Sciatic nerve (tissue), 2 donors: ENCODE results near the gene OAS1. TPM values are rescaled to one million over a fixed set of nuclear protein-coding genes. Genes with fewer than 3 reads are reported as not detected.
A peak's percentile ranks its signal among the peaks of the same experiment; 100 is the strongest.

Experiments used
- ATAC-seq: fragments of 200-7000 bp; cut with Tn5 transposase; one replicate; pipeline ENCODE4 v1.9.1; 2020; ENCODE audit warnings: mild to moderate bottlenecking, moderate library complexity
- DNase-seq: peaks from one replicate; pipeline ENCODE4 v3.0.0-alpha.2; 2020; ENCODE audit warnings: low spot score
- intact Hi-C: fragments of 100-400 bp; cut with DNase I; formaldehyde crosslinking; loops from one replicate; pipeline ENCODE4 v1.14.2; 2022
- total RNA-seq: library from RNA; stranded (reverse); fragmentation: NEBNext Ultra II Directional; extraction: Animal tissue kit (Norgen Biotek cat#: 25700); gene quantifications from one replicate; pipeline ENCODE4 v1.2.1, GENCODE V29; 2021
- donor health status: DM: no; HTN: no; CAD: no.
- donor health status: DM: no; HTN: no; CAD: no.

Gene OAS1
- 19.3 TPM for total RNA-seq

DNA sequence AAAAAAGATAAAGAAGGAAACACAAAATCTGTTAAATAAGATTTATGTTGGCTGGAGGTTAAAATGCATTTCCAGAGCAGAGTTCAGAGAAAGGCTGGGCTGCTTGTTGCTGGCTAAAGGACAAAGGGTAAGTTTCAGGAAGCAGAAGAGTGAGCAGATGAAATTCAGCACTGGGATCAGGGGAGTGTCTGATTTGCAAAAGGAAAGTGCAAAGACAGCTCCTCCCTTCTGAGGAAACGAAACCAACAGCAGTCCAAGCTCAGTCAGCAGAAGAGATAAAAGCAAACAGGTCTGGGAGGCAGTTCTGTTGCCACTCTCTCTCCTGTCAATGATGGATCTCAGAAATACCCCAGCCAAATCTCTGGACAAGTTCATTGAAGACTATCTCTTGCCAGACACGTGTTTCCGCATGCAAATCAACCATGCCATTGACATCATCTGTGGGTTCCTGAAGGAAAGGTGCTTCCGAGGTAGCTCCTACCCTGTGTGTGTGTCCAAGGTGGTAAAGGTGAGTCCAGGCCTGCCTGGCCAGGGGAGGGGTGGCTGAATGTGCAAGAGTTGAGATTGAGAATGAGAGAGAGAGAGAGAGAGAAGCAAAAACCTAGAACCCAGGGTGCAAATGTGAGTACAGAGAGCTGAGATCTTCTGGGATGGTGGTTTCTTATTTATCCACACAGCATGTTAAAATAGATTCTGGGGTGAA lies at the start of gene OAS1:
Gene OAS1, plus strand, starts transcription at position 251 of the 703 bp plus-strand sequence. Its CDS starts 78 bp downstream, at position 329.
- intact Hi-C loops: no loop called here
- DNase-seq (no peak), ATAC-seq (peak; percentile 94)

DNA sequence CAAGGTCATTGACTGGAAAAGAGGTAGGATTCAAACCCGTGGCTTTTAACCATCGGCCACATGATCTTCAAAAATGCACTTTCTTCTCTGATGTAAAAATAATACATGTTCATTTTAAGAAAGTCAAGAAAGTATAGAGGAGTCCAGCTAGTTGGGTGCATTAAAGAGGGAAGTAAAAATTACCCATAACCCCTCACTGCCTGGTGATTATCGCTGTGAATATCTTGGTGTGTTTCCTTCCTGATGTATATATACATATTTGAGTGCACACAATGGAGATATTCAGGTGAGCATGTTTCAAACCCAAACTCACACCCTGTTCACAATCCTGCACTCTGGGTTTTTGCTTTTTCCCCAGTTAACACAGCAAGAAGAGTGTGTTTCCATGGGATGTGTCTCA lies 47.5 kb upstream of the OAS1 start:
- ATAC-seq: no peak
- intact Hi-C loops: no loop called here
- DNase-seq: no peak

DNA sequence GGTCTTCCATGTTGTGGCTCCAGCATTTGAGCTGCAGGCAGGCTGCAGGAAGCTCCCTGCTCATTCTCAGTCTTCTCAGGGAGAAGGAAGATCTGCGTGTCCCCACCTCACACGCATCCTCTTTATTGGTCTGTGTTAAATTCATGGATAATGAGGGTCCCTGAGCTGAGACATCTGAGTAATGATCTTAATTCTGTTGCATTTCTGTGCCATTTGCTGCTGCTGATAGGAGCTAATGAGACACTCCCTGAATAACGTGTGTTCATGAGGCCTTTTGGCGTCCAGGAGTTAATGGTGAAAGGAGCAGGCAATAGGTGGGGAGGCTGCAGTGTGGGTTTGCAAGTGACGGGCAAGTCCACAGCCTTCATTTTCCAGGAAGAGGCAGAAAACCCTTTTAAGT lies 46.6 kb upstream of the OAS1 start:
- intact Hi-C loops: no loop called here
- ATAC-seq (no peak), DNase-seq (no peak)

DNA sequence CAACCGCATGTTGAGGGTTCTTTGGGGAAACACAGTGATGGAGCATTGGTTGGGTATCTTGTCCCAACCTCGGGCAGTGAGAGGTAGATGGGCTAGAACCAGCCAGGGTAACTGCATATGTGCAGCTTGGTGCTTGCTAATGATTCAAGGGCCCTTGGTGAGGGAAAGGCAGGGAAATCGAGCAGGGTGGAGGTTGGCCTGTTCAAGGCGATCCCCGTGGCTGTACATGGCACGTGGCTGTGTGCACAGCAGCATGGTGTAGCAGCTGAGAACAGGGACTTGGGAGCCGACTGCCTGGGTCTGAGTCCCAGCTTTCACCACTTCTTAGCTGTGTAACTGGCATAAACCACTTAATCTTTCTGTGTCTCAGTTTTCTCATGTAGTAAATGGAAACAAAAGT lies 45.5 kb upstream of the OAS1 start:
- intact Hi-C loops: no loop called here
- ATAC-seq (no peak), DNase-seq (no peak)

DNA sequence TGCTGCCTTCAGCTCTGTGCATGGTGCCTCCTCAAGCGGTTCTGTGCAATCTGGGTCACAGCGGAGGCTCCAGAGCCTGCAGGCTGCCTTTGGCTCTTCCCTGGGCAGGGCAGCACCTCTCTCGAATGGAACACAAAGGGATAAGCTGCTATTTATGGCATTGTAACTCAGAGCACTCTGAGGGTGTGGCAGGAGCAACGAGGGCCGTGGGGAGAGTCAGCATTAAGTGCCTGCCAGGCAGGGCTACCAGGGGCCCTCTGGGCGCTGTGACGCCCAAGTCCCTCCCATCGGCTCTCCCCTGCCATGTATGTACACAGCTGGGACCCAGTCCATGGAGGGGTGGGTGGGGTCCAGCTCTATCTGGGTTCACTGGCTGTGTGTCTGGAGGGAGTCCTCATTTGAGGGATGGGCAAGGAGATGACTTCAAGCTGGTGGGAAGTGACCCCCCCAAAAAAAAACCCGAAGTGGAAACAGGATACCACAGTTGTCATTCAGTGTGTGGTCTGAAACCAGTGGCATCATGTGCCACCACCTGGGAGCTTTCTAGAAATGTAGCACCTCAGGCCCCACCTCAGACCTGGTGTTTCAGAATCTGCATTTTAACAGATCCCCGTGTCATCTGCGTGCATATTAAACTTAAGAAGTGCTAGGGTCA lies 44.0 kb upstream of the OAS1 start:
- DNase-seq: no peak
- no peak for ATAC-seq
- intact Hi-C loops: no loop called here

DNA sequence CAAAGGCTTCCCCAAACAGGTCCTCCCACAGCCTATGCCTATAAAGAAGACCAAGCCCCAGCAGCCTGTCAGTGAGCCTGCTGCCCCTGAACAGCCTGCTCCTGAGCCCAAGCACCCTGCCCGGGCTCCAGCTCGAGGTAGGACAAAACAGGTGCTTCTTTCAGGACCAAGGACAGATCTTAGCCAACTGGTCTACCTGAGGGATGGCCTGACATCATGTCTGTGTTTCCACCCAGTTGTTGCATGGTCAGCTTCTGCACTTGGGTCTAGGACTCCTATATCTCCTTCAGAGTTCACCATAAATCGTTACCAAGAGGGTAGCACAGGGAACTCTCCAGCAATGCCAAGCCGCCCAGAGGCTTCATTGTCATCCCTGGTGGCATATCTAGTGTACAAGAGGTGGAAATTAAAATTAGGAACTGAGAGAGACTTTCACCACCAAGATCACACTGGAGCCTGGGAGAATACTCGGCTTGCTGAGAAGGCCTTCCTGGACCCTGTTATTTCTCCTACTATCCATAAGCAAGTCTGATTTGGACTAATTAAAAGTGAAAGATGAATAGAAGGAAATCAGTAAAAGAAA lies 38.2 kb upstream of the OAS1 start:
- no peak for DNase-seq
- no peak for ATAC-seq
- intact Hi-C loops: no loop called here

DNA sequence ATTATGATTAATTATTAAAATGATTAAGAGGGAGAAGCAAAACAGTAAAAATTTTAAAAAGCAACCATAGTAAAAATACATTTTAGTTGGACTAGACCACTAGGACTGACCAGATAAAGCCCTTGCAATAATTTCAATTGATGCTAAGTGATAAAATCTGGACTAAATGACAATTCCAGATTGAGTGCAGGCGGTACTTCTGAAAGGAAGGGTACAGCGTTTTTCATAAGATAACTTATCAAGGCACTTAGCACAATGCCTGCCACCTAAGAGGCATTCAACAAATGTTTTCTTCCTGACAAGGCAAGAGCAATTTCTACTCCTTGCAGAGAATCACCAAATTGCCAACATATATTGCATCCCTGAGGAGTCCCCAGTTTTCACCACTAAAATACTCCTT lies 37.7 kb upstream of the OAS1 start:
- ATAC-seq (no peak), DNase-seq (no peak)
- intact Hi-C loops: no loop called here

DNA sequence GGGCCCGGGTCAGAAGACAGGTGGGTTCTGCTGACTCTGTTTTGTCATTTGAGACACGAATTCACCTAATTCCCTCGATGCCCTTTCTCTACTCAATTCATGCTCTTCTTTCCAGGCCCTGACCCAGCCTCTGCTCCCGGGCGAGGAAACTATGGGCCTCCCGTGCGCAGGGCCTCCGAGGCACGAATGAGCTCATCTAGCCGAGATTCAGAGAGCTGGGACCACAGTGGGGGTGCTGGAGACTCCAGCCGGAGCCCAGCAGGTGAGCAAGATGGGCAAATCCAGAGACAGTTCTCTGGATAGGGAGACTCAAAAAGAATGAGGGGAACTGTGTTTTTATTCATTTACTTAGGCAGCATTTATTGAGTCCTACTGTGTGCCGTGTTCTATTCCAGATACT lies 37.0 kb upstream of the OAS1 start:
- intact Hi-C loops: no loop called here
- ATAC-seq: no peak
- DNase-seq: no peak

DNA sequence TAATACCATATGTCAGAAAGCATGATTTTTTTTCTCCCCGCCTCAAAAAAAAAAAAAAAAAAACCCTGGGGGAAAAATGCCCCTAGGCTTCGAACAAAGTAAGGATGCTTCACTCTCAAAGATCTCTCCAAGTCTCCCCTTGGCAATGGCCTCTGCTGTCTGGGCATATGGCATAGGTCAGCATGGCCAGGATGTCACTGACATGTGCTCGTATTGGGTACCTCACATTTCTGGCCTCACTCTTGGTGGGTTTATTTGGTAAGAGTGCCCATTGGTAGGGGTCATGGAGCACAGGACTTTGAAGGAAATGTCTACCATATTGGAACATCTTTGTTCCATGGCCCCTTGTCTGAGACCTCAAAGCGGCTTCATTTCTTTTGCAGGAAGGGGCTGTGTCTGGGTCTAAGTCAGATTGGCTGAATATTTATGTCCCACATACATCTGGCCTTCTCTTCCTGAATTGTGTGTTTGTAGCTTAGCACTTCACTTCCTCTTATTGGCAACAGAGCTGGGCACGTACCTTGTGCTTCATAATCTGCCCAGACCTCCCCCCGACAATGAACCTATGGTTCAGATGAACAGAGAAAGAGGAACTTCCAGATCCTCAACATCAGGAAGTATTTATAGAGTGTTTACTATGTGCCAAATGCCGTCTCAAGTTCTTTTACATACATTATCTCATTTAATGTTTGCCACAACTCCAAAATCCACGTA lies 36.3 kb upstream of the OAS1 start:
- DNase-seq: no peak
- ATAC-seq: no peak
- intact Hi-C loops: no loop called here

DNA sequence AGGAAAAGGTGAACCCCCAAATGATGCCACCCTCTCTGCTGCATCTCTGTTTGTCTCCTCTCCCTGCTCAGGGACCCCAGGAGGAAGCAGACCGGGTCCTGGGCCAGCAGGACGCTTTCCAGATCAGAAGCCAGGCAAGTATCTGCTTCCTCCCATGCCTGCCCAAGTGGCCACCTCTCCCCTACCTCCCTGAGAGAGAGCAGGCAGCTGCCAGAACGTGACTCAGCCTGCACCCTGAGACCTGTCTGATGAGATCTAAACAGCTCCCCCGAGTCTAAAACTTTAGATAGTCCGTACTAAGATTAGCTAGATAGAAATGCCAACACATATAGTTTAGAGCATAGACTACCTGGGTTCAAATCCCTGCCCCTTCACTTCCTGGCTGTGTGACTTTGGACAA lies 31.2 kb upstream of the OAS1 start:
- DNase-seq (no peak), ATAC-seq (no peak)
- intact Hi-C loops: no loop called here

DNA sequence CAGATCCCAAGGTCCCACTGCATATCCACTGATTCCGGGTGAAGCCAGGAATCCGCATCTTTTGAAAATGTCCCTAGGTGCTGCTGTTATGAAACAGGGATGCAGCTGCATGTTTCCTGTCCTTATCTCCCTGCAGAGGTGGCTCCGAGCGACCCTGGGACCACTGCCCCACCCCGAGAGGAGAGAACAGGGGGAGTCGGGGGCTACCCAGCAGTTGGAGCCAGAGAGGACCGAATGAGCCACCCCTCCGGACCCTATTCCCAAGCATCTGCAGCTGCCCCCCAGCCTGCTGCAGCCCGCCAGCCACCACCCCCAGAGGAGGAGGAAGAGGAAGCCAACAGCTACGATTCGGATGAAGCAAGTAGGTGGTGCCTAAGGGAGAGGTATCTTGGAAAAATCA lies 30.3 kb upstream of the OAS1 start:
- no peak for ATAC-seq
- no peak for DNase-seq
- intact Hi-C loops: no loop called here

DNA sequence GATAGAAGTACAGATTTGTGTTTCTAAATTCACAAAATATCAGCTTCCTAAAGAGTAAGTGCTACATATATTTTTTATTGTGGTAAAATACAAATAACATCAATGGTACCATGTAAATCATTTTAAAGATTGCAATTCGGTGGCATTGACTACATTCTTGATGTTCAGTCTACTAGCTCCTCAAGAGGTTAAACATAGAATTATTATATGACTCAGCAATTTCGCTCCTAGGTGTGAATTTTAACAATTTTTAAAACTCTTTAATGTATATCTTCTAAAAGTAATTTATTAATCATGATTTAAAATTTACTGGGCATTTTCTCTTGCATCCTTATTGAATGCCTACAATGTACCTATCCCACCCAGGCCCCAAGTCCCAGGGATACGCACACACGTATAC lies 29.8 kb upstream of the OAS1 start:
- DNase-seq: no peak
- ATAC-seq: no peak
- intact Hi-C loops: no loop called here

DNA sequence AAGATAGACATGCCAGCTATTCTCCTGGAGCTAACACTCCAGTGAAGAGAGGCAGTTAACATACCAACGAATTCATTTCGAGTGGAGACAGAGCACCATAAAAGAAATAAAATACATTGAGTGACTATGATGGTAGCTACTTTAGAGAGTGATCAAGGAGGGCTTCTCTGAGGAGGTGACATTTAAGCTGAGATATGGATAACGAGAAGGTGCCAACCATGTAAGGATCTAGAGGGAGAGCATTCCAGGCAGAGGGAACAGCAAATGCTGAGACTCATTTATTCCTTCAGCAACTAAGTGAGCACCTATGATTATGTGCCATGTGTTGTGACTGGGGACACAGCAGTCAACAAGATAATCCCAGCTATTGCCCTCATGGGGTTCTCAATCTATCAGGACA lies 28.3 kb upstream of the OAS1 start:
- DNase-seq: no peak
- ATAC-seq: no peak
- intact Hi-C loops: no loop called here

DNA sequence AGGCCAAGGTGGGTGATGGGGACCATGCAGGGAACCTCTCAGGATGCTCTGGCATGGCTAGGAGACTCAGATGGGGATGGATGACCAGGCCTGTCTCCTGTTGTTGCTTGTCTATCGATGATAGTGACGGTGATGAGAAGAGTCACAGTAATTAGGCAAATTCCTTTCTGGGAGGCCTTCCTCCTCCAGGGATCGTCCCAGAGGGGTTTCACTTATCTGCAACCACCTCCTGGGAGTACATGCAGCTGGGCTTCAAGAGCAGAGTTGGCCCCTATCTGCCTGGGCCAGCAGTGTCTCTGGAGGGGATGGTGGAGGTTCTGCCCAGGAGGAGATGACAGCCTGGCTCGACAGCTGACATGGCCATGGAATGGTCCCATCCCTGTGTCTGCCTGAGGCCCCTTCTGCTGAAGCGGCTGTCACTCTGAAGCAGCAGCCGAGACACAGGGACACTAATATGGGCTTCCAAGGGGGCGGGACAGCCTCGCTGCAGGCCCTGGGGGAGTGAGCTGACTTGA lies 27.5 kb upstream of the OAS1 start:
- ATAC-seq (no peak), DNase-seq (no peak)
- intact Hi-C loops: no loop called here

DNA sequence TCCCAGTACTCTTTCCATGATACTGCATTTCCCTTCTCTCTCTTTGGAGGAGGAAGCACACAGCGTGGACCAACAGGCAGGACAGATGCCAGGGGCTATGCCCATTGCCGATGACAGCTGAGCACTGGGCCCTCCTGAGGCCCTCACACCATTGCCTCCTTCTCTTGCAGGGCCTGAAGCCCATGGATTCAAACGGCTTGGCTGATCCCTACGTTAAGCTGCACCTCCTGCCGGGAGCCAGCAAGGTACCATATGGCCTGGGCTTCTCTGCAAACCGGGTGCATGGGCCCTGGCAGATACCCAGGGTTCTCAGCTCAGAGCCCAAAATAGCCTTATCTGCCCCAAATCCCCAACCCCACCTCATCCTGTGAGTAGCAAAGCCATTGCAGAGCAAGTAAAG lies 25.2 kb upstream of the OAS1 start:
- ATAC-seq (no peak), DNase-seq (no peak)
- intact Hi-C loops: no loop called here

DNA sequence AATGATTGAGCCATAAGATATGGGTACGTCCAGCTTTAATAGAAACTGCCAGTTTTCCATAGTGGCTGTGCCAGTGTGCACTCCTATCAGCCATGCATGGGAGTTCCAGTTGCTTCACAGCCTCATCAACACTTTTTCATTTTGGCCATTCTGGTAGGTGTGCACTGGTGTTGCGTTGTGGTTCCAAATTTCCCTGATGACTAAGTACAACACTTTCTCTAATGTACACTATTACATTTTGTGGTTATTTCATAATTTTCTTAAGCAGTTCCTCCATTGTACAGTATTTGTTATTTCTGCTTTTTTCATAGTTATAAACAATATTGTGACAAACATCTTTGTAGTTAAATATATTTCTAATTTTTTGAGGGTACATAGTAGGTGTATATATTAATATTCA lies 21.5 kb upstream of the OAS1 start:
- intact Hi-C loops: no loop called here

DNA sequence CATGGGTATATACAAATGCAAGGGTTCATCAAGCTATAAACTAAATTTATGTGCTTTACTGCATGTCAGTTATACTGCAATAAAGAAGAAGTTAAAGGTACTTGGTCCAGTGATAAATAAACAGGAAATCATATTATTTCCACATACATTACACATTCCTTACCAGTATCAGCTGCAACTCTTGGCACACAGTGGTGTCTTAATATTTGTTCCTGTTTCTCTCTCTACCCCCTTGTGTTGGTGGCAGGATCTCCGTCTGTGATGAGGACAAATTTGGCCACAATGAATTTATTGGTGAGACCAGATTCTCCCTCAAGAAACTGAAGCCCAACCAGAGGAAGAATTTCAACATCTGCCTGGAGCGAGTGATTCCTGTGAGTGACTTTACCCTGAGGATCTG lies 19.2 kb upstream of the OAS1 start:
- intact Hi-C loops: no loop called here
- no peak for ATAC-seq
- DNase-seq: no peak

More for the DNA sequence above, 21.5 kb upstream of the OAS1 start:
- ATAC-seq: no peak
- no peak for DNase-seq

DNA sequence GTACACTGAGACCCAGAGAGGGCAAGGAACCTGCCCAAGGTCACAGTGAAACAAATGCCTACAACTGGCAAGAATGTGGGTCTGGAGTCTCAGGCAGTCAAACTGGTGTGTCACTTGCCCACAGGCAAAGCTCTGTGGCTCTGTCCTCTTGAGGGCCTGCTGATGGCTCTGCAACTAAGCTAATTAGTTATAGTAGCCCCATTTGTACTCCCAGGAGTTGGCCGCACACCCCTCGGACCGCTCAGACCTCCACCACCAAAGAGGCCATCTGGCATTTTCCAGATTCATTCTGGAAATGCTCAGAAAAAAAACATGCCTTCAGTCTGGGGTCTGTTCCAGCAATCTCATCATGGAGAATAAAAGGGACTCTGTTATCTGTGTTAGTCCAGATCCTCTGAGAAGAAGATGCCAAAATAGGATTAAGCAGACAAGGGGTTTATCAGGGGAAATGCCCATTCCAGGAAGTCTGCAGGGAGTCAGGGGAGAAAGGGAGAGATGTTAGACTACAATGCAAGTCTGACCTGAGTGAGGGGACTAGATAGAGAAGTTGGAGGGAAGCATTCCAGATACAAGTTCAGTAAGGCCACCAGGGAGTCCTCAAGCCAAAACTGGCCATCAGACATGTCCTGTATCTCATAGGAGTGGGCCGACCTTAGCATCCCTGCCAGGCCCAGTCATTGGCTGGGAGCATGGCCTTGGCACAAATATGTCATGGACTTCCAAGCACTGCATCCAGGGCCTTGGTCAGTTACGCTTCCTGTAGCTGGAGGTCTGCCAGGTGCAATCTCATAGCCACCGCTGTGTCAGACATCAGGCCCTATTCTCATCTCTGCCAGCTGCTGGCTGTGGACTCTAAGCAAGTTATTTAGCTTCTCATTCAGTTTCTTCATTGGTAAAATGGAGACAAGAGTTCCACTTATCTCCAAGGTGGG lies 15.4 kb upstream of the OAS1 start:
- intact Hi-C loops: no loop called here
- ATAC-seq (peak; percentile 39), DNase-seq (no peak)

DNA sequence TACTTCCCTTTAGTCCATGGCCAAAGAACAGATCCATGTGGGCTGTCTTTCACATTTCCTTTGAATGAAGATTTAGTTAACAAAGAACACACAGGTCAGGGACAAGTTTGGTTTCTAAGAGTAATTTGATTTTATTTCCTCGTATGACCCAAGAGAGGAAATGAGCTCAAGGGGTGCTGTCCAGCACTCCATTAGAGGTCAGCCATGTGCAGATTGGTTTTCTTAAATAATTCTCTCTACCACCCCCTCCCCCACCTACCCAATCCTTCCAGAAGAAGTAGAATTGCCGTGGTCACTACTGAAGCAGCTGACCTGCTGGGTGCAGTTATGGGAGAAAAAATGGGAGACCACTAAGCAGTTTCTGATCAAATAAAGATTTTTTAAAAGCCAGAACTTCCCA lies 13.9 kb upstream of the OAS1 start:
- ATAC-seq: no peak
- DNase-seq: no peak
- intact Hi-C loops: no loop called here
